MM.1S (cell line): ENCODE results near the gene ARSG.

Experiments
- DNase-seq: peaks from one replicate; pipeline ENCODE4 v3.0.0-alpha.2; 2015
- H2AFZ ChIP-seq: fragments of 300-600 bp; sonication (generic); 2 replicates; pipeline ENCODE4 v1.6.0; 2016; ENCODE audit warnings: antibody characterized with exemption, low read length
- H3F3A ChIP-seq: fragments of 300-600 bp; sonication (generic); 2 replicates; pipeline ENCODE4 v1.6.1; 2016; ENCODE audit warnings: mild to moderate bottlenecking, antibody characterized with exemption, low read length, moderate library complexity, mixed read lengths; ENCODE audit not compliant: insufficient read depth
- H3K27ac ChIP-seq: fragments of 300-600 bp; sonication (generic); 2 replicates; pipeline ENCODE4 v1.5.1; 2016; ENCODE audit warnings: mild to moderate bottlenecking, low read length
- H3K27me3 ChIP-seq: fragments of 300-600 bp; sonication (generic); replicated peaks from 2 replicates; pipeline ENCODE4 v1.6.0; 2016; ENCODE audit warnings: low read length; ENCODE audit not compliant: insufficient read depth
- H3K36me3 ChIP-seq: fragments of 300-600 bp; sonication (generic); replicated peaks from 2 replicates; pipeline ENCODE4 v1.6.1; 2016; ENCODE audit warnings: mild to moderate bottlenecking, low read length, mixed read lengths; ENCODE audit not compliant: insufficient read depth
- H3K4me1 ChIP-seq: fragments of 300-600 bp; sonication (generic); 2 replicates; pipeline ENCODE4 v1.6.1; 2016; ENCODE audit warnings: low read length, mixed read lengths
- H3K4me2 ChIP-seq: fragments of 300-600 bp; sonication (generic); 2 replicates; pipeline ENCODE4 v1.6.0; 2016; ENCODE audit warnings: low read depth, low read length
- H3K4me3 ChIP-seq: fragments of 300-600 bp; sonication (generic); 2 replicates; pipeline ENCODE4 v1.5.1; 2016; ENCODE audit warnings: low read length, mixed read lengths
- H3K79me2 ChIP-seq: fragments of 300-600 bp; sonication (generic); 2 replicates; pipeline ENCODE4 v1.6.1; 2016; ENCODE audit warnings: mixed run types, low read length, mixed read lengths
- H3K9ac ChIP-seq: fragments of 300-600 bp; sonication (generic); 2 replicates; pipeline ENCODE4 v1.6.1; 2016; ENCODE audit warnings: low read length, mixed read lengths
- H3K9me2 ChIP-seq: fragments of 300-600 bp; sonication (generic); replicated peaks from 2 replicates; pipeline ENCODE4 v1.6.1; 2016; ENCODE audit warnings: mild to moderate bottlenecking, low read length, mixed read lengths; ENCODE audit not compliant: insufficient read depth
- H3K9me3 ChIP-seq: fragments of 300-600 bp; sonication (generic); replicated peaks from 2 replicates; pipeline ENCODE4 v1.6.1; 2016; ENCODE audit warnings: mild to moderate bottlenecking, low read length, mixed read lengths; ENCODE audit not compliant: insufficient read depth
- H4K20me1 ChIP-seq: fragments of 300-600 bp; sonication (generic); 2 replicates; pipeline ENCODE4 v1.6.1; 2016; ENCODE audit warnings: mild to moderate bottlenecking, low read length, moderate library complexity, mixed read lengths; ENCODE audit not compliant: insufficient read depth
- CTCF ChIP-seq: fragments of 300-600 bp; sonication (generic); IDR thresholded peaks from 2 replicates; pipeline ENCODE4 v1.5.1; 2016; ENCODE audit warnings: antibody characterized with exemption, low read length, mixed read lengths
- EZH2 ChIP-seq: fragments of 300-600 bp; sonication (generic); optimal IDR thresholded peaks from 2 replicates; pipeline ENCODE3; 2017; ENCODE audit warnings: low read depth, mild to moderate bottlenecking, antibody characterized with exemption, low read length, mixed read lengths
- EZH2phosphoT487 ChIP-seq: fragments of 300-600 bp; sonication (generic); IDR thresholded peaks from 2 replicates; pipeline ENCODE4 v1.6.1; 2018; ENCODE audit warnings: antibody characterized with exemption, low read length

Gene ARSG

GRCh38 chr17:68424203-68424602, 132.9 kb downstream of the ARSG start:
- H3K36me3 ChIP-seq = peaks cover 15% of the 10 kb centered on the region
- no peak overlapping the region for H2AFZ ChIP-seq
- no peak overlapping the region for H3K4me3 ChIP-seq
- H3K27me3 ChIP-seq = no peaks in the 10 kb centered on the region
- H3K4me1 ChIP-seq = no peaks in the 10 kb centered on the region
- no peaks in the 10 kb centered on the region for H3K9me2 ChIP-seq
- H3K79me2 ChIP-seq = no peaks in the 10 kb centered on the region
- H3K9me3 ChIP-seq = no peaks in the 10 kb centered on the region
- no peaks in the 10 kb centered on the region for H3F3A ChIP-seq
- H3K27ac ChIP-seq = no peak overlapping the region
- H3K9ac ChIP-seq = no peak overlapping the region
- no peak overlapping the region for H3K4me2 ChIP-seq
- TF ChIP-seq EZH2phosphoT487 (no peak), CTCF (no peak), EZH2 (no peak)
- no peaks in the 10 kb centered on the region for H4K20me1 ChIP-seq
- no peak for DNase-seq

- Histone ChIP-seq H3K27ac (no peak overlapping the region), H3K9me3 (no peaks in the 10 kb centered on the region), H2AFZ (no peak overlapping the region), H4K20me1 (no peaks in the 10 kb centered on the region), H3F3A (no peaks in the 10 kb centered on the region), H3K9me2 (no peaks in the 10 kb centered on the region), H3K4me3 (no peak overlapping the region), H3K4me2 (no peak overlapping the region), H3K79me2 (no peaks in the 10 kb centered on the region), H3K9ac (no peak overlapping the region), H3K27me3 (no peaks in the 10 kb centered on the region), H3K4me1 (no peaks in the 10 kb centered on the region), H3K36me3 (peaks cover 15% of the 10 kb centered on the region)
- TF ChIP-seq EZH2 (no peak), CTCF (no peak), EZH2phosphoT487 (no peak)
- DNase-seq = no peak
These were observed 133.6 kb downstream of the ARSG start for GRCh38 chr17:68424861-68425260.

GRCh38 chr17:68425979-68426378, 134.7 kb downstream of the ARSG start:
- Histone ChIP-seq H3K27me3 (no peaks in the 10 kb centered on the region), H3K4me2 (no peak overlapping the region), H3F3A (no peaks in the 10 kb centered on the region), H4K20me1 (no peaks in the 10 kb centered on the region), H3K9me3 (no peaks in the 10 kb centered on the region), H3K36me3 (peaks cover 12% of the 10 kb centered on the region), H3K9me2 (no peaks in the 10 kb centered on the region), H3K4me3 (no peak overlapping the region), H3K27ac (no peak overlapping the region), H3K79me2 (no peaks in the 10 kb centered on the region), H2AFZ (no peak overlapping the region), H3K4me1 (no peaks in the 10 kb centered on the region), H3K9ac (no peak overlapping the region)
- TF ChIP-seq CTCF (no peak), EZH2phosphoT487 (no peak), EZH2 (no peak)
- DNase-seq = no peak
